Adrenal gland (tissue), 5 donors: ENCODE results near the gene TOB2.

Experiments used
- POLR2A ChIP-seq, 2 donors: fragments of 450-650 bp; IDR thresholded peaks; one replicate each; pipeline ENCODE4 v1.6.1; 2017; ENCODE audit warnings: antibody characterized with exemption in 2 of 2, mild to moderate bottlenecking in 2 of 2, moderate library complexity in 1 of 2
- TF ChIP-seq, protein P1 (sequence below), 6 experiments: fragments of 450-650 bp in 4 of 6; fragments of 200-600 bp in 2 of 6; sonication (generic) in 1 of 6; IDR thresholded peaks; 1 replicate in 5 of 6; 2 replicates in 1 of 6; pipeline versions ENCODE4 v1.5.1 to v1.8.0; 2016 to 2021; ENCODE audit warnings: antibody characterized with exemption in 6 of 6, mild to moderate bottlenecking in 2 of 6, moderate library complexity in 1 of 6
- donor health status: DM: no; HTN: no; CAD: no.

DNA sequence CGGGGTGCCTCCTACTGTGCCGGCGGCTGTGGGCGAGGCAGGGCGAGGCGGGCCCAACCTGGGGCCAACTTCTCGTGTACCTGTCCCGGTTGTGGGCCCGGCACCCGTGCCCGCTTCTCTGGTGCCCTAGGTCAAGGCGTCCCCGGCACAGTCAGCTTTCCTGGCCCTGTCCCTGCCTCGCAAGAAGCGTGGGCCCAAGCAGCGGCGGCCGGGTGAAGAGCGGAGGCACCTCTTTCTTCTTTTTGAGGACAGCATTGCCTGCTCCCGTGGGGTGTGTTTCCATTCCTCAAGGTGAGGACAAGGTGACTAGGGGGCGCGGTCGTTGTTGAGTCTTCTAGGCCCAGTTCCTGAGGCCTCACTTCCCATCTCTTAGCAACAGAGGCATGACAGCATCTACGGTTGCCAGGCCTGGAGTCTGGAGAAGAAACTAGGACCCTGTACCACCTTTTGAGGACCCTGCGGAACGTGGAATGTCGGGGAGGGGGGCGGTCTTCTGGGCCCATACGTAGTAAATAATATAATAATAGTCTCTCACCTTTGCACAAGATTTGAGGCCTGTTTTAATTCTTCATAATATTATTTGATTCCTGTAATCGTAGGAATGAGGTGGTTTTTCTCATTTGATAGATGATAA is 22.7 kb upstream of the TOB2 start:
- TF ChIP-seq, protein P1, sequence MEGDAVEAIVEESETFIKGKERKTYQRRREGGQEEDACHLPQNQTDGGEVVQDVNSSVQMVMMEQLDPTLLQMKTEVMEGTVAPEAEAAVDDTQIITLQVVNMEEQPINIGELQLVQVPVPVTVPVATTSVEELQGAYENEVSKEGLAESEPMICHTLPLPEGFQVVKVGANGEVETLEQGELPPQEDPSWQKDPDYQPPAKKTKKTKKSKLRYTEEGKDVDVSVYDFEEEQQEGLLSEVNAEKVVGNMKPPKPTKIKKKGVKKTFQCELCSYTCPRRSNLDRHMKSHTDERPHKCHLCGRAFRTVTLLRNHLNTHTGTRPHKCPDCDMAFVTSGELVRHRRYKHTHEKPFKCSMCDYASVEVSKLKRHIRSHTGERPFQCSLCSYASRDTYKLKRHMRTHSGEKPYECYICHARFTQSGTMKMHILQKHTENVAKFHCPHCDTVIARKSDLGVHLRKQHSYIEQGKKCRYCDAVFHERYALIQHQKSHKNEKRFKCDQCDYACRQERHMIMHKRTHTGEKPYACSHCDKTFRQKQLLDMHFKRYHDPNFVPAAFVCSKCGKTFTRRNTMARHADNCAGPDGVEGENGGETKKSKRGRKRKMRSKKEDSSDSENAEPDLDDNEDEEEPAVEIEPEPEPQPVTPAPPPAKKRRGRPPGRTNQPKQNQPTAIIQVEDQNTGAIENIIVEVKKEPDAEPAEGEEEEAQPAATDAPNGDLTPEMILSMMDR (IDR thresholded peaks at IDR 0.05) = no peak
- TF ChIP-seq POLR2A (IDR thresholded peaks at IDR 0.05) = no peak
